SIG-M5 treated with dmso at 0.1 percent for 504 hours (cell line): ENCODE data around the gene EMX2.
"Not testable (repeated sequence)": the region's sequence is repeated elsewhere in the genome, so short reads cannot be mapped to it uniquely, and the experiment has no call there.

Experiments
- DNase-seq: peaks from one replicate; lab custom pipeline; 2025; ENCODE audit not compliant: unreplicated experiment; lab: John Stamatoyannopoulos, UW

Gene EMX2

GRCh38 chr10:117542706-117543224 is at the start of gene EMX2:
Gene EMX2 (plus strand): TSS chr10:117542746. CDS start chr10:117543268, 522 bp downstream.
- DNase-seq = no peak

GRCh38 chr10:117496031-117496430 is 46.5 kb upstream of the EMX2 start:
- no peak for DNase-seq

- DNase-seq = peak; percentile 67
Measured at GRCh38 chr10:117496616-117497028, 45.9 kb upstream of the EMX2 start.

DNA sequence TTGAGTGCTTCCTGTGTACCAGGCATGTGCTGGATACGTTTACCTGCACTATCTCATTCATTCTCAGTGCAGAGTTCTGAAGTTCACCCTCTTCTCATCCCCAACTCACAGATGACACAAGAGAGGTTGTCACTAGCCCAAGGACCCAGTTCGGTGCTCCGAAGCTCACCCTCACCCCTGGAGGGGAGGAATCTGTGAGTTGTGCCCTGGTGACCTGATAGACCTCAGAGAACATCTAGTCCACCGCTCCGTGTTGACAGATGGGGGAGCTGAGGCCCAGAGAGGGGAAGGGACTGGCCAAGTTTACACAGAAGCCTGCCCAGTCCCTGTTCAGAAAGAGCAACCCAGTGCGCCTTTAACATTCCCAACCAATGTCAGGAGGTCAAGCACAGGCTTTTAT is 44.8 kb upstream of the EMX2 start:
- no peak for DNase-seq

GRCh38 chr10:117499248-117500105 is 43.1 kb upstream of the EMX2 start:
- no peak for DNase-seq

- DNase-seq = no peak
Measured at GRCh38 chr10:117500456-117500855, 42.1 kb upstream of the EMX2 start.

DNA sequence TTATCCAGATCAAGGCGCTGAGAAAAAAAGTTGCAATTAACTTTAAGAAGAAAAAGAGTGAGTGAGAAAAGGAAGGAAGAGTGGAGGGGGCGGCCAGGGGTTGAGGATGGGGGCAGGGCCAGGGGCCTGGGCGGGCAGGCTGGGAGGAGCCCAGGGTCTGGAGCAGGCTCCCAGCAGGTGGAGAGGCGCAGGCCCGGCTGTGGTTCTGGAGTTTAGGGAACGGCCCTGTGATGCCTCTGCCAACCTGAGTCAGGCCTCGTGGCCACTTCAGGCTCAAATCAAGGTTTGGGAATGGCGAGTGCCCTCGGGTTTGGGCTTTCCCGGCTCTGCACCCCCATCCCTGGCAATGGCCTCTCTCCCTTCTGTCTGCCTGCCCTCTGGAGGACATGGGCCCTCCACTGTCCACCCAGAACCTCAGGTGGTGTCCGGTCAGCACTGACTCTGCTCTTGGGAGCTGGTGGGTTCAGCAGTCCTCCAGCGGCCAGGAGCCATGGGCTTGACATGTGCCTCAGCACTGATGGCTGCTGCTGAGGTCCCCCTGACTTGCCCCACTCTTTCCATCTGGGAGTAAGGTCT is 41.0 kb upstream of the EMX2 start:
- DNase-seq = no peak

- no peak for DNase-seq
Measured at GRCh38 chr10:117502421-117503243, 39.9 kb upstream of the EMX2 start.

- peak; percentile 10 for DNase-seq
Measured at GRCh38 chr10:117503244-117504205, 39.0 kb upstream of the EMX2 start.

DNA sequence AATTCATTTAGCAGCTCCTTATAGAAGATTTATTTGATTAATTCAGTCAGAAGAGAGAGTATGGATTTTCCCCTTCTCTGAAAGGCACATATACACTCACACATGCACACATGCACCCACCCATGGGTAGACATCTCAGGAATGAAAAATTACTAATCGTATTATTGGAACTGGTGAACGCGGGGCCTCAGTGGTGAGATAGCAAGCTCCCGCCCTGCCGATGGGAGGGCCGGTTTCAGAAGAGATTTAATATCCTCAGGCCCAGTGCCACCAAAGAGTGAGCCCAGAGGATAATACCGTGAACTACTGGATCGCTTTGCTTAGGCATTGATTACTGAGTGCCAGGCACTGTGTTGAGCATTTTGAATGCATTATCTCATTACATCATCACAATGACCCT is 38.0 kb upstream of the EMX2 start:
- no peak for DNase-seq

GRCh38 chr10:117507081-117507480 is 35.5 kb upstream of the EMX2 start:
- not testable (repeated sequence) for DNase-seq

GRCh38 chr10:117509573-117509972 is 33.0 kb upstream of the EMX2 start:
- DNase-seq = no peak

- DNase-seq = no peak
Measured at GRCh38 chr10:117511601-117512390, 30.8 kb upstream of the EMX2 start.

DNA sequence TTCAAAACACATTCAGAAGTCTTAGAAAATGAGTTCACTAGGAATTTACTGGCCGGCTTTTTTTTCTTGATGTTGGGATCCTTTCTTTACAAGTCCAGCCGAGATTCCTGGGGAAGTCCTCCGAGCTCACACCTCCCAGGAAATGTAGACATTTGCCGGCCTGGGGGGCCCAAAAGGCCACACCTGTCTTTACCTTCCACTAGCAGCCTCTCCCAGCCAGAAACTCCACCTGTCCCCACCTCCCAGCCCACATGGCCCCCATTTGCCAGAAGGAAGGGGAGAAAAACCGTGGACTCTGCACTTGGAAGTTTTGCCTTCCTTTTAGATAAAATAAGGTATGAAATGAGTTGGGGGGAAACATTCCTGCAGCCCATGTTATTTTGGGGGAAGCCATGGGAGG is 27.6 kb upstream of the EMX2 start:
- no peak for DNase-seq

GRCh38 chr10:117516681-117517080 is 25.9 kb upstream of the EMX2 start:
- DNase-seq = no peak

DNA sequence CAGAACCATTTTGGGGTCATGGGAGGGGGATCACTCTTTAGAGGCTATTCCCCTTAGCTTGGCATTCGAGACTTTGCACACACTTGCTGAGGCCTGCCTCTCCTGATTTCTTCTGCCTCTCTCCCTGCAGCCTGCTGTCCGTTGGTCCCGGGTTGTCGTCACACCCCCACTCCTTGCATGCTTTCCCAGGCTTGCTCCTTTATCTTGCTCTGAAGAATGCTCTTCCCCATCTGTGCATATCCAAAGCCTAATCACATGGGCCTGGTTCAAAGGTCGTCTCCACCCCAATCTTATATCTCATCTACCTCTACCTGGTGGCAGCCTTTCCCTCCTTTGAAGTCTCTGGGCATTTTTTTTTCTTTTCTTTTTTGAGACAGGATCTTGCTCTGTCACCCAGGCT is 24.3 kb upstream of the EMX2 start:
- no peak for DNase-seq

- no peak for DNase-seq
Measured at GRCh38 chr10:117519286-117519685, 23.3 kb upstream of the EMX2 start.

DNA sequence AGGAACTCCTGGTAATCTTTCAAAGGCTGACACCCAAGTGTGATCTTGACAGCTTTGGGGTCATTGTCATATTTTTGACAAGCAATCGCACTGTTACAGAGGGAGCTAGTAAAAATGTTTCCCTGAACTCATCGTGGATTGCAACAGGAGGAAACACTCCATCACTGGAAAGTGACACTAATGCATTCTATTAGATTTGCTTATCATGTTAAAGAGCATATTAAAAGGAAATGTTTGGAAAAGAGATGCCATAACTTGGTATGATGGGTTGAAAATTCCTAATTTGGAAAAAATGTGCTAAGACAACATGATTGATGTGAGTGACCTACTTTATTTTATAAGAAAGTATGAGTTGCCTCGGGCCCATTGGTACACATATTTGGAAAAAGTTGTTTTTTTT is 22.7 kb upstream of the EMX2 start:
- DNase-seq = no peak

DNA sequence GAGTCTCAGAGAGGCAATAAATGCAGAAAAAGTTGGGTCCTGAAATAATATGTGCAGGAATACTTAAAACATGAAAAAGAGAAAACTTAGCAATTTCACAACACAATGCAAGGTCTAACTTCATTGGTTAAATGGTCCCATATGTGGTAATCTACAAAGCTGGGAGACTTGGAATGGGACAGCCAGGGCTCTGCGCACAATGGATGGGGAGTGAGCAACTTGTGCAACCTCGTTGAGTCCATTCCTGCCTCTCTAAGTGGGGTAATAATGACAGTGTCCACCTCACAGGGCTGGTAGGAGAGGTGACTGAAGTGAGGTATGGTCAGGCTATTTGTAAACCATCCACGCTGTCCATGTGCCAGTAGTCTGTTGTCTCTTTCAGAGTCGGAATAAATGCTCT is 11.8 kb upstream of the EMX2 start:
- no peak for DNase-seq
